ENCODE data around the gene MAP3K6. TPM values are rescaled to one million over a fixed set of nuclear protein-coding genes. Genes with fewer than 3 reads are reported as not detected.
A peak's percentile ranks its signal among the peaks of the same experiment; 100 is the strongest.
"Not testable (repeated sequence)": the region's sequence is repeated elsewhere in the genome, so short reads cannot be mapped to it uniquely, and the experiment has no call there.

Gene MAP3K6
- polyA plus RNA-seq, 1 donor = 6.5 TPM

DNA sequence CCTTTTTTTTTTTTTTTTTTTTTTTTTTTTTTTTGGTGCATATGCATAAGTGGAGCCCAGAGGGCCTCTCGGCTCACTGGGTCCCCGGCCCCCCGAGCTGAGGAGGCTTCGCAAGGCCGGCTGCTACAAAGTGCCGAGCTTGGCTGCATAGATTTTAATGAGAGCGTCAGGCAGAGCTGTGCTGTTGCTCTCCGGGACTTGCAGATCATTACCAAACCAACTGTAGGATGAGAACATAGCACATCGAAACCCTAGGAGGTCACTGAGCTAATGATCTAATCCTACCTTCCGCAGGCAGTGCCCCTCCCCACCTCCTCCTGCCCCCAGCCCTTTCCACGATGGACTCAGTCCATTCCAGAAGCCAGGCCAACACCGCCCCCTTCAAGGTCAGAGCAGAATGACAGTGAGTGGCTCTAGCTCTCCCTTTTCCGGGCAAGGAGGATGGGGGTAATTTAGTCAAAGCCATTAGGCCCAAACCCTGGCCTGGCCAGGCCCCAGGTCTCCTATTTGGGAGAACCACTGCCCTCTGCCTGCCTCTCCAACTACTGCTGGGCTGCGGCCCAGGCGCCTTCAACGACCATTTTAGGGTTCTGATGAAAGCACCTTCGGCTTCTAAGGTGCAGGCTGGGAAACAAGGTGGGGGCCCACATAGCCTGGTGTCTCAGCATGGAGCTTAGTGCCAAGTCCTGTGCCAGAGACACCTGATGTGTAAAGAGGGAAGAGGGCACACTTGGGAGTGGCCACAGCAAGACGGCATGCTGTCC lies 39.0 kb upstream of the MAP3K6 start:
- DNase-seq; H3K4me3 ChIP-seq (ENCODE audit: low read length); H3K27me3 ChIP-seq (ENCODE audit: control insufficient read depth, insufficient read depth, low read length); H3K27ac ChIP-seq (ENCODE audit: low read length); H3K9me3 ChIP-seq (ENCODE audit: control insufficient read depth, low read depth, low read length); H3K4me1 ChIP-seq (ENCODE audit: control insufficient read depth, insufficient read depth, low read length): not testable (repeated sequence)
- peaks cover 53% of the 10 kb centered on the region for H3K36me3 ChIP-seq (ENCODE audit: control insufficient read depth, insufficient read depth, low read length)
- WGBS (ENCODE audit: insufficient coverage, low lambda C conversion rate) = no CpG with 5 or more reads among the region's 18 CpGs

DNA sequence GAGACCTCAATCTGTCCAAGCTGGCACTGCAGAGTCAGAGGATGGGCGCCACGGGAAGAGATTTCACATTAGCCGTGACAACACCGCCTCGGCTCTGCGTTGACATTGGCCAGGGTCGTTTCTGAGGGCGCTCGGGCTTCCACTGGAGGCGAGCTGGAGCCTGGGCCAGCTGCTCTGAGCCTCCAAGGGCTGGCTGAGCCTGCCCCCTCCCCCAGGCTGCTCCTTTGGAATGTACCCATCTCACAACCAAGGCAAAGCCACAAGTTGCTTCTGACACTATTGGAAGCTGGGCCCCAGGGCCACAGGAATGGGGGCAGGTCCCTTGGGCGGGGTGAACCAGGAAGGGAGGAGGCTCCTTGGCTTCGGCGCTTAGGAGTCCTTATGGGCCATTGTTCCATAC lies 38.3 kb upstream of the MAP3K6 start:
- Histone ChIP-seq H3K27me3 (ENCODE audit: control insufficient read depth, insufficient read depth, low read length) (no peaks in the 10 kb centered on the region), H3K27ac (ENCODE audit: low read length) (no peak overlapping the region), H3K9me3 (ENCODE audit: control insufficient read depth, low read depth, low read length) (no peaks in the 10 kb centered on the region), H3K4me3 (ENCODE audit: low read length) (no peak overlapping the region), H3K4me1 (ENCODE audit: control insufficient read depth, insufficient read depth, low read length) (peaks cover 9% of the 10 kb centered on the region), H3K36me3 (ENCODE audit: control insufficient read depth, insufficient read depth, low read length) (peaks cover 46% of the 10 kb centered on the region)
- no peak for DNase-seq
- WGBS (ENCODE audit: insufficient coverage, low lambda C conversion rate) = no CpG with 5 or more reads among the region's 13 CpGs

DNA sequence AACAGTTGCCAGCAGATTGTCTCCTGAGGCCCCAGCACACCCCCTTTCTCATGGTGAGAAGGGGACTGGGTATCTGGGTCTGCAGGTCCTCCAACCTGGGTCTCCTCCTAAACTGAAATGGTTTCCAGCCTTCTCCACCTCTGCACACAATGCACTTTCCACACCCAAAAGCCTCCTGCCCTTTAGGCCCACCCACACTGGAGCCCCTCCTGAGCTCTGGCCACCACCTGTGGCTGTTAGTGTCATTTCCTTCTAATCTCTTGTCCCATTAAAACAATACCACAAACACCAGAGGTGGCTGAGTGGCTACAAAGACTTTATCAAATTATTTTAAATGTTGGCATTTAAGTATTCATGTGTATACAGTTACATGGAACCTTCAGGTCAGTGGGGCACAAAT lies 37.2 kb upstream of the MAP3K6 start:
- no peak overlapping the region for H3K4me3 ChIP-seq (ENCODE audit: low read length)
- DNase-seq = no peak
- H3K9me3 ChIP-seq (ENCODE audit: control insufficient read depth, low read depth, low read length) = no peaks in the 10 kb centered on the region
- H3K36me3 ChIP-seq (ENCODE audit: control insufficient read depth, insufficient read depth, low read length) = peaks cover 37% of the 10 kb centered on the region
- H3K27me3 ChIP-seq (ENCODE audit: control insufficient read depth, insufficient read depth, low read length) = no peaks in the 10 kb centered on the region
- H3K4me1 ChIP-seq (ENCODE audit: control insufficient read depth, insufficient read depth, low read length) = peaks cover 18% of the 10 kb centered on the region
- H3K27ac ChIP-seq (ENCODE audit: low read length) = peak overlapping the region; percentile 37

DNA sequence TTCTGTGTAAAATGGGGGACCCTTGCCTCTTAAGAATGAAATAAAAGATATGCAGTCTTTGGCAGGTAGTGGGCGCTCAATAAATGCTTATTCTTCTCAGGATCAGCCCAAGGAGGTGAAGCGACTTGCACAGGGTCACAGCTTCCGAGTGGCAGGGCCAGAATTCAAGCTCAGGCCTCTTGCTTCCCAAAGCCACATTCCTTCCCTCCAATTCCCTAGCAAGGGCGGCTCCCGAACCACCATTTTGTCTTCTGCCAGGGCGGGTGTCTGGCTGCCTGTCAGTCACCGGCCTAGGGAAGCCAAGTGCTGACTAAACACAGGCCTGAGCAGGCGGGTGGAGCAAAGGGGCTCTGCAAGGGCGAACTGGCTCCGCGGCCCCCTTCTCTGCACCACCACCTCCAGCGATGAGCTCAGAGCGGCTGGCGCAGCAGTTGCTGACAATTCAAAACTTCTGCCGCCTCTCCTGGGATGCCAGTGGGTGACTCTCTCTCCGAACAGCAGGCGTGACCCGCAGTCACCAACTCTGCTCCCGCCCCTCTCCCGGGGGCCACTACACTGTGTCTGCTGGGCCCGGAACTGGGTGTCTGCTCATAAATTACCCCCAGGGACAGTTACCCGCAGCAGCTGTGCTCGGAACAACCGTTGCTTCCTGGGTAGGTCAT lies 36.4 kb upstream of the MAP3K6 start:
- peak in 1 of 2 donors; percentile 27 for DNase-seq
- peaks cover 29% of the 10 kb centered on the region for H3K36me3 ChIP-seq (ENCODE audit: control insufficient read depth, insufficient read depth, low read length)
- peak overlapping the region; percentile 49 for H3K27ac ChIP-seq (ENCODE audit: low read length)
- no peaks in the 10 kb centered on the region for H3K27me3 ChIP-seq (ENCODE audit: control insufficient read depth, insufficient read depth, low read length)
- no CpG with 5 or more reads among the region's 24 CpGs for WGBS (ENCODE audit: insufficient coverage, low lambda C conversion rate)
- peaks cover 25% of the 10 kb centered on the region for H3K4me1 ChIP-seq (ENCODE audit: control insufficient read depth, insufficient read depth, low read length)
- H3K4me3 ChIP-seq (ENCODE audit: low read length) = no peak overlapping the region
- no peaks in the 10 kb centered on the region for H3K9me3 ChIP-seq (ENCODE audit: control insufficient read depth, low read depth, low read length)

DNA sequence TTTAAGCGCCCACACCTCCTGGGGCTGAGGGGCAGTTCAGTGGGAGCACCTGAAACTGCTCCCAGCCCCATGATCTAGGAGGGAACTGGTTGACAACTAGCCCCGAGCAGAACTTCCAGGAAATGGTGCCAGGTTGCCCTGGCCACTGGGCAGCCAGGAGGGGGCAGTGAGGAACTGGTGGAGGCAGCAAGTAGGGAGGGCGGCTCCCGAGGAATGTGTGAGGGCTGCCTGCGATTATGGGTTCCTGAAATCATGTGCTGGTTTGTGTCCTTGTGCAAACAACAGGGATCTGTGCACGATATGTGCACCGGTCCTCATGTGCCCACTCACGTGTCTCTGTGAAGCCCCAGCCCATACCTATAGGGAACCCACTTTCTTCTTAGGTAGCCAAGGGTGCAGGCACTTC lies 35.6 kb upstream of the MAP3K6 start:
- Histone ChIP-seq H3K4me3 (ENCODE audit: low read length) (no peak overlapping the region), H3K4me1 (ENCODE audit: control insufficient read depth, insufficient read depth, low read length) (peaks cover 27% of the 10 kb centered on the region), H3K36me3 (ENCODE audit: control insufficient read depth, insufficient read depth, low read length) (peaks cover 21% of the 10 kb centered on the region), H3K27me3 (ENCODE audit: control insufficient read depth, insufficient read depth, low read length) (no peaks in the 10 kb centered on the region), H3K27ac (ENCODE audit: low read length) (peak overlapping the region; percentile 49), H3K9me3 (ENCODE audit: control insufficient read depth, low read depth, low read length) (no peaks in the 10 kb centered on the region)
- peak; percentile 79 for DNase-seq
- no CpG with 5 or more reads among the region's 8 CpGs for WGBS (ENCODE audit: insufficient coverage, low lambda C conversion rate)

DNA sequence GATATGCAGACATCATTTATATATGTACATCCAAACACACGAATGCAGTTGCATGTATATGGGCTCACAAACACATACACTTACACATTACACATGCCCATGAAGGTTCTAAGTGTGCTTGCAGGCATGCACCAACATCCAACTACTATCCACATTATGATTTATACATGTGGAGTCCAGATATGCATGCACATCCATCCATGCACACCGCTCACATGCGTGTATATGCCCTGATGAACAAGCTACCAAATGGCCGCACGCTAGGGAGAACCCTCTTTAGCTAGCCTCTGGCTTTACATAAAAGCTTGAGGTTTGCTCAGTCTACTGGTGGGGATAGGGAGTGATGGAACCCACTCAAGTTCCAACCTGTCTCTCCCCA lies 34.2 kb upstream of the MAP3K6 start:
- Histone ChIP-seq H3K27ac (ENCODE audit: low read length) (no peak overlapping the region), H3K4me1 (ENCODE audit: control insufficient read depth, insufficient read depth, low read length) (peaks cover 27% of the 10 kb centered on the region), H3K36me3 (ENCODE audit: control insufficient read depth, insufficient read depth, low read length) (peaks cover 7% of the 10 kb centered on the region), H3K4me3 (ENCODE audit: low read length) (no peak overlapping the region), H3K27me3 (ENCODE audit: control insufficient read depth, insufficient read depth, low read length) (no peaks in the 10 kb centered on the region), H3K9me3 (ENCODE audit: control insufficient read depth, low read depth, low read length) (no peaks in the 10 kb centered on the region)
- WGBS (ENCODE audit: insufficient coverage, low lambda C conversion rate) = no CpG with 5 or more reads among the region's 5 CpGs
- DNase-seq = no peak

DNA sequence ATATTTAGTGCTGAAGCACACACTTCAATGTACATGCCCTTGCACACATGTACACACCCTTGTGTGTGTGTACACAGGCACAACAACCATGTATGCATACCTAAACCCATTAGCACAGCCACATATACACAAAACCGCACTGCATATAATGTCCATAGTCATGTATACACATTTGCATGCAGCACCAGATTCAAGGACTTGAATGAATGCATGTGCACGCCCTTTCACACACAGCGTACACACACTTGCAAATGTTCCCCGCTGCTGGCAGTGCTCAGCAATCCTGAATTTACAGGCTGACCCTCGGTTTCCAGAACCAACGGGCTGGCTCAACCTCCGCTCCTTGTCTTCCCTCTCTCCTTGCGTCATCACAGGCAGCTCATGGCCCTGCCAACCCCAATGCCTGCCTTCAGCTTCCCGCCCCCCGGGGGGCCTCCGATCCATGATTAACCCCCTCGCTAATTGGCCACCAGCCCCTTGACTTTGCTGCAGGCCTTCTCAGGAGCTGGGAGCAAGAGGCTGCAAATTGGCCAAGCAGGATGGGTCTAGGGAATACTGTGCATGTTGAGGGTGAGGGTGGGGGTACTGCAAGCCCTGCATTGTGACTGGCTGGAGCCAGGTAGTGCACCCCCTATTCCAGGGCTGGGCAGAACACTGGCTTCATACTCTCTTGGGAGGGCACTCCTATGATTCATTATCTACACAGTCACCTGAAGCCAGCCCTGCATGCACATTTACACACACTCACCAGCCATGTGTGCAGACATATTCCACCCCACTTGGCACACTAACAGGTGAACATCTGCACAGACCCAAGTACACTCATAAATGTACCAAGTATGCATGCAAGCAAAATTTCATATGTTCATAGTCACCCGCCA lies 33.6 kb upstream of the MAP3K6 start:
- no peak overlapping the region for H3K4me3 ChIP-seq (ENCODE audit: low read length)
- no peak for DNase-seq
- peaks cover 27% of the 10 kb centered on the region for H3K4me1 ChIP-seq (ENCODE audit: control insufficient read depth, insufficient read depth, low read length)
- WGBS (ENCODE audit: insufficient coverage, low lambda C conversion rate) = no CpG with 5 or more reads among the region's 13 CpGs
- H3K9me3 ChIP-seq (ENCODE audit: control insufficient read depth, low read depth, low read length) = no peaks in the 10 kb centered on the region
- peaks cover 6% of the 10 kb centered on the region for H3K36me3 ChIP-seq (ENCODE audit: control insufficient read depth, insufficient read depth, low read length)
- H3K27ac ChIP-seq (ENCODE audit: low read length) = no peak overlapping the region
- no peaks in the 10 kb centered on the region for H3K27me3 ChIP-seq (ENCODE audit: control insufficient read depth, insufficient read depth, low read length)

DNA sequence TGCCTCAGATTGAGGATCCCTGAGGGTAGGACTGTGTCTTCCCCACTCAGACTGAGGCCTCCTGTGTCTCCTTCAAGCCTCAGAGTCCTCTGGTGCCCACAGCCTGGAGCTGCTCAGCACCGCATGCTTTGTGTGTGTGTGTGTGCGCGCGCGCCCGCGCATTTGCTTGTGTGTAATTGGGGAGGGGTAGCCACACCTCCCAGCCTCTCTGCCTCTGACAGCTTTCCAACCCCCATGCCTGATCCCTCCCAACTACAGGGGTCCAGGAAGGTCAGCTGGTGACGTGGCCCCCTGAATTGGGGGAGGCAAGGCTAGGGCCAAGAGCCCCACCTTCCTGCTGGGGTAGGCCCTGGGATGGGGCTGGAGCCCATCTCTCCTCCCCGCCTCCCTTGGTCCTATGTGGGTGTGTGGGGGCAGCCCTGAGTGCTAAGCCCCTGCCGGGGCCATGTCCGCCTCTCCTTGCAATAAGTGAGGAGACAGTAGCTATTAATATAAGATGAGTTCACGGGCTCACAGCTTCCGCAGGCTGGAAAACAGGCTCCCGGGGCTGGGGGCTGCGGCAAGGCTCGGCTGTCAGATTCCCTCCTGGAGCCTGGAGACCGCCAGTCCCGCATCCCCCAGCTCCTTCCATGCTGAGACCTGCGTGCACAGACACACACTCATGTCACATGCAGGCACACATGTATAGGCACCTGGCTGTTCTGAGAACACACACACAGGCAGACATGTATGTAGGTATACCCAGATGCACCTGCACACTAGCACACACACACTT lies 32.7 kb upstream of the MAP3K6 start:
- H3K36me3 ChIP-seq (ENCODE audit: control insufficient read depth, insufficient read depth, low read length) = no peaks in the 10 kb centered on the region
- no peak overlapping the region for H3K4me3 ChIP-seq (ENCODE audit: low read length)
- no peak overlapping the region for H3K27ac ChIP-seq (ENCODE audit: low read length)
- no peaks in the 10 kb centered on the region for H3K9me3 ChIP-seq (ENCODE audit: control insufficient read depth, low read depth, low read length)
- no CpG with 5 or more reads among the region's 19 CpGs for whole genome bisulfite sequencing (ENCODE audit: insufficient coverage, low lambda C conversion rate)
- DNase-seq = peak in 1 of 2 donors; percentile 30
- H3K4me1 ChIP-seq (ENCODE audit: control insufficient read depth, insufficient read depth, low read length) = peaks cover 27% of the 10 kb centered on the region
- no peaks in the 10 kb centered on the region for H3K27me3 ChIP-seq (ENCODE audit: control insufficient read depth, insufficient read depth, low read length)

DNA sequence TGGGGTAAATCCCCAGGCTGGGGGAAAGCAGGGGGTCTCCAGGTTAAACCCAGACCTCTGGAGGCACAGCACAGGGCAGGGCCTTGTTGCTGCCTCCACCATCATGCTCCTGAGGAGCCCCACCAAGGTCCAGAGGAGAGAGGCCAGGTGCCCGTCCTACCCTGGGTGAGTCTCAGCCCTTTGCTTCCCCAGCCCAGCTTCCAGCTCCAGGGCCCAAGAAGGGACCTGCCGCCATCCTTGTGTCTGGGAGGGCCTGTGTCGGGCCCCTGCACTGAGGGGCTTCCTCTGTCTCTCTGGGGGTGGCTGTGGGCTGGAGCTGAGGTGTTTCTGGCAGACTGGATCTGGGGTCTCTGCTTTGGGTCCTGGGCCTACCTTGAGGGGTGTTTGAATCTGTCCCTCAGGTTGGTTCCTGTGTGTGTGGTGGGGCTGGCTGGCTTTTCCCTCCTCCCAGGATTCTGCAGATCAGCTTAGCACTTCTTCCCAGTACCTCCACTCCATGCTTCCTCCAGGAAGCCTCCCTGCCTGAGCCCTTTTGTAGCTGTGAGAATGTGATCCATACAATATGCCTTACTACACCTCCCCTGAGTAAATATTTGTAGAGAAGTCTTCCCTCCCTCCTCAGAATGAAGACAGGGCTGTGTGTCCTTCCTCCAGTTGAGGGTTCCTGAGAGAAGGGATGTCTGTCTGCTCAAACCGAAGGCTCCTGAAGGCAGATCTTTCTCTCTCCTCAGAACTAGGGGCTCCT lies 31.8 kb upstream of the MAP3K6 start:
- DNase-seq = no peak
- Histone ChIP-seq H3K9me3 (ENCODE audit: control insufficient read depth, low read depth, low read length) (no peaks in the 10 kb centered on the region), H3K27me3 (ENCODE audit: control insufficient read depth, insufficient read depth, low read length) (no peaks in the 10 kb centered on the region), H3K4me1 (ENCODE audit: control insufficient read depth, insufficient read depth, low read length) (peaks cover 25% of the 10 kb centered on the region), H3K36me3 (ENCODE audit: control insufficient read depth, insufficient read depth, low read length) (no peaks in the 10 kb centered on the region), H3K27ac (ENCODE audit: low read length) (no peak overlapping the region), H3K4me3 (ENCODE audit: low read length) (no peak overlapping the region)
- WGBS (ENCODE audit: insufficient coverage, low lambda C conversion rate) = no CpG with 5 or more reads among the region's 4 CpGs
